22Rv1 (cell line): Measurements from ENCODE around the gene PARD6A.

Experiments used
- ZFX ChIP-seq: fragments of 450-650 bp; IDR thresholded peaks from 2 replicates; pipeline ENCODE4 v1.6.1; 2017; ENCODE audit warnings: antibody characterized with exemption, borderline replicate concordance
- TF ChIP-seq, protein P1 (sequence below): fragments of 450-650 bp; IDR thresholded peaks from 2 replicates; pipeline ENCODE4 v1.5.1; 2017; ENCODE audit warnings: mild to moderate bottlenecking

DNA sequence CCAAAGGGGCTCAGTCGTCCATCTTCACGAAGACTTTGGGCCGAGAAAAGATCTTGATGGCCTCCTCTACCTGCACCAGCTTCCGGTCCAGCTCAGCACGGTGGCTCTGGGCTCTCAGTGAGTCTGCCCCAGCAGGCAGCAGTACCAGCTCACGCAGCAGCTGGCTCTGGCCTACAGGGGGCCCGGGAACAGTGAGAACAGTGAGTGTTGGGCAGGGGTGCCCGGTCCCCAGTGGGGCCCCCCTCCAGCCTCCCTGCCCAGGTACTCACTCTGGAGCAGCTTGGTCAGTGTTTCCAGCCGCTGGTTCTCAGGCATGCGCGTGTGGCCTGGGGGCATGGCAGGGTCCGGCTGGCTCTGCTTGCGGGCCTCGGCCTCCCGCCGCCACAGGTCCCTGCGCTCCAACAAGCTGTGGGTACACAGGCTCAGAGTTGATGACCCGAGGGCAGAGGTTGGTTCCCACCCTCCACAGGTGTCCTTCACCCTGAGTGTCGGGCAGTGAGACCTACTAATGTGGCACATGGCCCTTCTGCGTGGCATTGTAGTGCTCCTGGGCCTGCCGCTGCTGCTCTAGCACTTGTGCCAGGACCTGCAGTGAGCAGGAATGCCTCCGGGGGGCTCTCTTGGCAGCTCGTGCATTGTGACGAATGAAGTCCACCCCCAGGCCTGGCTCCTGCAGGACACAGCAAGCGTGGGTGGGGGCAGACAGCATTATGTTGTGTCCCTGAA is 2.6 kb downstream of the PARD6A start:
- TF ChIP-seq, protein P1, sequence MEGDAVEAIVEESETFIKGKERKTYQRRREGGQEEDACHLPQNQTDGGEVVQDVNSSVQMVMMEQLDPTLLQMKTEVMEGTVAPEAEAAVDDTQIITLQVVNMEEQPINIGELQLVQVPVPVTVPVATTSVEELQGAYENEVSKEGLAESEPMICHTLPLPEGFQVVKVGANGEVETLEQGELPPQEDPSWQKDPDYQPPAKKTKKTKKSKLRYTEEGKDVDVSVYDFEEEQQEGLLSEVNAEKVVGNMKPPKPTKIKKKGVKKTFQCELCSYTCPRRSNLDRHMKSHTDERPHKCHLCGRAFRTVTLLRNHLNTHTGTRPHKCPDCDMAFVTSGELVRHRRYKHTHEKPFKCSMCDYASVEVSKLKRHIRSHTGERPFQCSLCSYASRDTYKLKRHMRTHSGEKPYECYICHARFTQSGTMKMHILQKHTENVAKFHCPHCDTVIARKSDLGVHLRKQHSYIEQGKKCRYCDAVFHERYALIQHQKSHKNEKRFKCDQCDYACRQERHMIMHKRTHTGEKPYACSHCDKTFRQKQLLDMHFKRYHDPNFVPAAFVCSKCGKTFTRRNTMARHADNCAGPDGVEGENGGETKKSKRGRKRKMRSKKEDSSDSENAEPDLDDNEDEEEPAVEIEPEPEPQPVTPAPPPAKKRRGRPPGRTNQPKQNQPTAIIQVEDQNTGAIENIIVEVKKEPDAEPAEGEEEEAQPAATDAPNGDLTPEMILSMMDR, result peak; percentile 43
- TF ChIP-seq ZFX, result no peak
